Retinal pigment epithelial cell (primary cell): ENCODE data around the gene GOLPH3L.
"Not testable (repeated sequence)": the region's sequence is repeated elsewhere in the genome, so short reads cannot be mapped to it uniquely, and the experiment has no call there.

Experiments
- DNase-seq: peaks from one replicate; pipeline ENCODE4 v3.0.0-alpha.2; 2010; ENCODE audit warnings: low read depth
- H3K4me3 ChIP-seq: 2 replicates; pipeline ENCODE4 v1.5.1; 2011; ENCODE audit warnings: mild to moderate bottlenecking, low read length, control low read depth, moderate library complexity
- TF ChIP-seq, protein P1 (sequence below): conservative IDR thresholded peaks from 2 replicates; pipeline ENCODE4 v1.5.1; 2011; ENCODE audit warnings: low read depth, low read length, control low read depth, inconsistent platforms

The GOLPH3L gene

DNA sequence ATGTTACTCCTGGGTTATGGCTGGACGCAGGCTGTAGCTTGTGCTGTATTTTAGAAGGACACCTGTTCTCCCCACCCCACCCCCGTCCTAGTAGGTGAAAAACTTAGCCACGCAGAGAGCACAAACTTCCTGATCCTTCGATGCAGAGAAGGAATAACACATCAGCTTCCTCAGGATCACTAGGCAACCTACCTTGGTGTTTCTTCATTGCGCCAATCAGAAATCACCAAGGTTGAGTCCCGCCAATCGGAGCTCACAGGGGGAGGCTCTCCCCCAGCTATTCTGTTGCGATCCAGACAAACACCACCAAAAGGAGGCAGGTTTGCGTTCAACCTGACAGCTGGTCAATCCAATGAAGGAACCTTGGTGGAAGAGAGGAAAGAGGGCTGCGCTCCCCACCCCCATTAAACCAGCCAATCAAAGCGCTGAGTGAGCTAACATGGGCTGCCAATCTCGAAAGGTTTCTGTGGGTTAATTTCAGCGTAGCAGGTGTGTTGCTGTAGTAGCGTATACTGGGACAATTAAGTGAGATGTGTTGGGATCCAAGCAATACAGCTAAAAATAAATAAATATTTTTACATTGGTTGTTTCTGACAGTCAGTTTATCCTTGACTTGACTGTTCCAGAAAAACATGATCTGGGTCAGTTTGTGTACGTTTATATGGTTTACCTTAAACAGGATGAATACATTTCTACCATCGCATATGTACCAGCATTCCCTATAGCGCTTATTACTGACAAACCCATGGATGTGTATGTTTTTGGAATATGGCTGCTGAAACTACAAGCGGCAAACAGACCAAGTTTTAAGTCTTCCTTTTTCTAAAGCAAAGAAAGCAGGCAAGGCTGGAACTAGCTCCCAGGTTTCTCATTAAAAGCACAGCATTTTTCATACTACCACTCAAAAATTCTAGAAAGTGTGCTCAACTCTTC lies at the start of gene GOLPH3L:
Gene GOLPH3L (minus strand): TSS at position 160 of the 933 bp plus-strand sequence. CDS start 2,316 bp downstream, outside the sequence.
- TF ChIP-seq, protein P1, sequence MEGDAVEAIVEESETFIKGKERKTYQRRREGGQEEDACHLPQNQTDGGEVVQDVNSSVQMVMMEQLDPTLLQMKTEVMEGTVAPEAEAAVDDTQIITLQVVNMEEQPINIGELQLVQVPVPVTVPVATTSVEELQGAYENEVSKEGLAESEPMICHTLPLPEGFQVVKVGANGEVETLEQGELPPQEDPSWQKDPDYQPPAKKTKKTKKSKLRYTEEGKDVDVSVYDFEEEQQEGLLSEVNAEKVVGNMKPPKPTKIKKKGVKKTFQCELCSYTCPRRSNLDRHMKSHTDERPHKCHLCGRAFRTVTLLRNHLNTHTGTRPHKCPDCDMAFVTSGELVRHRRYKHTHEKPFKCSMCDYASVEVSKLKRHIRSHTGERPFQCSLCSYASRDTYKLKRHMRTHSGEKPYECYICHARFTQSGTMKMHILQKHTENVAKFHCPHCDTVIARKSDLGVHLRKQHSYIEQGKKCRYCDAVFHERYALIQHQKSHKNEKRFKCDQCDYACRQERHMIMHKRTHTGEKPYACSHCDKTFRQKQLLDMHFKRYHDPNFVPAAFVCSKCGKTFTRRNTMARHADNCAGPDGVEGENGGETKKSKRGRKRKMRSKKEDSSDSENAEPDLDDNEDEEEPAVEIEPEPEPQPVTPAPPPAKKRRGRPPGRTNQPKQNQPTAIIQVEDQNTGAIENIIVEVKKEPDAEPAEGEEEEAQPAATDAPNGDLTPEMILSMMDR, result peak; percentile 29
- peak within 1 kb of the TSS; percentile 98 for H3K4me3 ChIP-seq
- DNase-seq, result peak; percentile 99

DNA sequence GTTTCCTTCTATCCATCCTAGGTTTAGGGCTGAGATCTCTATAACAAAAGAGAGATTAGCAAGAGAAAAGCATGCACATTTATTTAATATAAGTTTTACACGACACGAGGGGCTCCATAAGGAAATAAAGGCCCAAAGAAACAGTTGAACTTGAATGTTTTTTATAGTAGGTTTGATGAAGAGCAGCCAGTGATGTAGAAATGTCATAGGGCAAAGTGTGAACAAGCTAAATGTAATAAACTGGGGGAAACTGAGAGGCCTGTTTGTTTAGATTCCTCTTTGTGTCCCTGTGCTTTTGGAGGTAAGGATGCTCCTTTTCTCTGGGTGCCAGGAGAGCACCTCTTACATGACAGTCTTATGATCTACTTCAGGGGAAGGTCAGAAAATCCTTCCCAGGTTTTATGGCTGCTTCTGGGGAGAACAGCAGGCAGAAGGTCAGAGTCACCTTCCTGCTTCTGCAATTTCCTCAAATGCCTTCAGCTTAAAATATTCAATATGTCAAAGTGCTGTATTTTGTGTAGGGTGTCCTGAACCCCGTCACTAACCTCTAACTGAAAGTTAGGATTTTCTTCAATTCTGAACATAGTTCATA lies 33.3 kb upstream of the GOLPH3L start:
- TF ChIP-seq, protein P1, result no peak
- no peak for DNase-seq
- H3K4me3 ChIP-seq, result no peak overlapping the region

DNA sequence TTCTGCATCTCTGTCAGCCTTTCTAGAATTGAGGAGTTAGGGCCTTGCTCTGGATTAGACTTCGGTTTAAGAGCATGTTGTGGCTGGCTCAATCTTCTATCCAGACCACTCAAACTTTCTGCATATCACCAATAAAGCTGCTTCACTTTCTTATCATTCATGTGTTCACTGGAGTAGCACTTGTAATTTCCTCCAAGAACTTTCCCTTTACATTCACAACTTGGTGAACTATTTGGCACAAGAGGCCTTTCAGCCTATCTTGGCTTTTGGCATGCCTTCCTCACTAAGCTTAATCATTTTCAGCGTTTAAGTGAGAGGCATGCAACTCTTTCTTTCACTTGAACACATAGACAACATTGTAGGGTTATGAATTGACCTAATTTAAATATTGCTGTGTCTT lies 27.4 kb upstream of the GOLPH3L start:
- TF ChIP-seq, protein P1, result no peak

DNA sequence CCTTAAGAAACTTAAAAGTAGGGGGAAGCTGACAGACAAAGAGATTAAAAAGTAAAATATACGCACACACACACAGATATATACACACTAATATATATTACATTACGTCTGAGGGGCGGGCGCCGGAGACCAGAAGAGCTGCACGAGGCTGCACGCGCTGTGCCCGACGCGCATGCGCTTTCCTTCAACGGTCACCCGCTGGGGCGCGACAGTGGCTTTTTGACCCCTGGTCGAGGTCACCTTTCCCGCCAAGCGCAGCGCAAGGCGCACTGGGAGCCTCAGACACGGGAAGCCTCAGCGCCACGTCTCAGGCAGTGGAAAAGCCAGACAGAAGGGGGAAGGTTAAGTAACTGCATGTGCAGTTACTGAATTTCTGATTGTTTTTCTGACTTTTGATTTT lies 23.7 kb upstream of the GOLPH3L start, which contains the start of gene HORMAD1:
Gene HORMAD1 (minus strand): TSS at position 193 of the 400 bp plus-strand sequence. CDS start 1,390 bp downstream, outside the sequence.
- H3K4me3 ChIP-seq, result no peak within 1 kb of the TSS
- TF ChIP-seq, protein P1, result no peak
- DNase-seq, result no peak

More for the DNA sequence above, 27.4 kb upstream of the GOLPH3L start:
- no peak overlapping the region for H3K4me3 ChIP-seq
- DNase-seq, result no peak

DNA sequence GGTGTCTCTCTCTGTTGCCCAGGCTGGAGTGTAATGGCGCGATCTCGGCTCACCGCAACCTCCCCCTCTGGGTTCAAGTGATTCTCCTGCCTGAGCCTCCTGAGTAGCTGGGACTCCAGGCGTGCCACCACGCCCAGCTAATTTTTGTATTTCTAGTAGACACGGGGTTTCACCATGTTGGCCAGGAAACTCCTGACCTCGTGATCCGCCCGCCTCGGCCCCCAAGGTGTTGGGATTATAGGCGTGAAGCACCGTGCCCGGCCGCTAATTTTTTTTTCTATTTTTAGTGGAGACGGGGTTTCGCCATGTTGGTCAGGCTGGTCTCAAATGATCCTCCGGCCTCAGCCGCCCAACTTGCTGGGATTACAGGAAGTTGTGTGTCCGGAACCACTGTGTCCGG lies 23.1 kb upstream of the GOLPH3L start:
- no peak for DNase-seq
- no peak overlapping the region for H3K4me3 ChIP-seq
- TF ChIP-seq, protein P1, result no peak

DNA sequence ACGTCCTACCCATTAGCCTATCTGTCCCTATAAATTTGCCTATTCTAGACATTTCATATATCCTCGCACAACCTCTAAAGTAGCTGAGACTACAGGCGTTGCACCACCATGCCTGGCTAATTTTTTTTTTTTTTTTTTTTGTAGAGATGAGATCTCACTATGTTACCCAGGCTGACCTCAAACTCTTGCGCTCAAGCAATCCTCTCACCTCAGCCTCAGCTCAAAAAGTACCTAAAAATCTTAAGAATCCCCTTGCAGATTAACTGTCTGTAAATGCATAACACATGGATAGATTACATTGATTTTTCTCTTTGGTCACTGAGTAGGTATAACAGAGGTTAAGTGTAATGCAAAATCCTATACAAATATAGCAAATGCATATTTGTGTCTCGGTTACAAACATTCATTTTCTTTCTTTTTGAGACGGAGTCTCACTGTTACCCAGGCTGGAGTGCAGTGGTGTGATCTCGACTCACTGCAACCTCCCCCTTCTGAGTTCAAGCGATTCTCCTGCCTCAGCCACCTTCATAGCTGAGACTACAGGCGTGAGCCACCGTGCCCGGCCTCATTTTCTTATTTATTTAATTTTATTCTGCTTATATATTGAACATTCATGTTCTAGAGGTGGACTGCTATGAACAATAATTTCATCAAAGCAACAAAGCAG lies 21.4 kb upstream of the GOLPH3L start:
- TF ChIP-seq, protein P1, result no peak
- DNase-seq, result no peak
- H3K4me3 ChIP-seq, result no peak overlapping the region

DNA sequence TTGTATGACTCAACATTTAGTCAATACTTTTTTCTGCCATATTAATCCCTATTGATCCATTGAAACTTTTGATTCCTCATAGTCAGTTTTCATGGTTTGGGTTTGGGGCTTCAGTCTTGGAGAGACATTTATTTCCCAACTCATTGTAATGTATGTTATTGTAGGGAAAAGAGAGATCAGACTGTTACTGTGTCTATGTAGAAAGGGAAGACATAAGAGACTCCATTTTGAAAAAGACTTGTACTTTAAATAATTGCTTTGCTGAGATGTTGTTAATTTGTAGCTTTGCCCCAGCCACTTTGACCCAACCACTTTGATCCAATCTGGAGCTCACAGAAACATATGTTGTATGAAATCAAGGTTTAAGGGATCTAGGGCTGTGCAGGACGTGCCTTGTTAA lies 12.1 kb upstream of the GOLPH3L start:
- not testable (repeated sequence) for H3K4me3 ChIP-seq, DNase-seq
